Lower leg skin (tissue), 3 donors: ENCODE results near the gene LCMT1.

ENCODE experiments used
- POLR2A ChIP-seq, 2 donors: fragments of 450-650 bp; IDR thresholded peaks; one replicate each; pipeline ENCODE4 v1.6.1; 2016 to 2017; ENCODE audit warnings: antibody characterized with exemption in 2 of 2, mild to moderate bottlenecking in 1 of 2, moderate library complexity in 1 of 2
- TF ChIP-seq, protein P1 (sequence below), 3 donors: fragments of 450-650 bp; IDR thresholded peaks; one replicate each; pipeline ENCODE4 v1.5.1; 2016; ENCODE audit warnings: antibody characterized with exemption in 3 of 3, mild to moderate bottlenecking in 3 of 3, moderate library complexity in 2 of 3

DNA sequence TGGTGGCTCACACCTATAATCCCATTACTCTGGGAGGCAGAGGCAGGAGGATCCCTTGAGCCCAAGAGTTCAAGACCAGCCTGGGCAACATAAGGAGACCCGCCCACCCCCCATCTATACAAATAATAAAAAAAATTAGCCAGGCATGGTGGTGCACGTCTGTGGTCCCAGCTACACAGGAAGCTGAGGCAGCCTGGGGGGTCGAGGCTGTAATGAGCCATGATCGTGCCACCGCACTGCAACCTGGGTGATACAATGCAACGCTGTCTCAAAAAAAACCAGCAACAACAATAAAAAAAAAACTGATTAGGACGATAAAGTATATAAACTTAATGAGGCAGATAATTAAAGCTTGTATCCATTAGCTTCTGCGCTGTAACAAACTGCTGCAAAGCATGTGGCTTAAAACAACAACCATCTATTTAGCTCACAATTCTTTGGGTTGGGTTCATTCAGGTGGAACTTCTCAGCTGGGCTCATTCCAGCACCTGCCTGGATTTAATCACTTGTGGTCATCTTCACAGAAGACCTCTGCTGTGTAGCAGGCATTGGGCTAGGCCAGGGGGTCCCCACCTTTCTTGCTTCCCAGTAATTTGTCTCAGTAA lies 45.8 kb downstream of the LCMT1 start:
- TF ChIP-seq, protein P1, sequence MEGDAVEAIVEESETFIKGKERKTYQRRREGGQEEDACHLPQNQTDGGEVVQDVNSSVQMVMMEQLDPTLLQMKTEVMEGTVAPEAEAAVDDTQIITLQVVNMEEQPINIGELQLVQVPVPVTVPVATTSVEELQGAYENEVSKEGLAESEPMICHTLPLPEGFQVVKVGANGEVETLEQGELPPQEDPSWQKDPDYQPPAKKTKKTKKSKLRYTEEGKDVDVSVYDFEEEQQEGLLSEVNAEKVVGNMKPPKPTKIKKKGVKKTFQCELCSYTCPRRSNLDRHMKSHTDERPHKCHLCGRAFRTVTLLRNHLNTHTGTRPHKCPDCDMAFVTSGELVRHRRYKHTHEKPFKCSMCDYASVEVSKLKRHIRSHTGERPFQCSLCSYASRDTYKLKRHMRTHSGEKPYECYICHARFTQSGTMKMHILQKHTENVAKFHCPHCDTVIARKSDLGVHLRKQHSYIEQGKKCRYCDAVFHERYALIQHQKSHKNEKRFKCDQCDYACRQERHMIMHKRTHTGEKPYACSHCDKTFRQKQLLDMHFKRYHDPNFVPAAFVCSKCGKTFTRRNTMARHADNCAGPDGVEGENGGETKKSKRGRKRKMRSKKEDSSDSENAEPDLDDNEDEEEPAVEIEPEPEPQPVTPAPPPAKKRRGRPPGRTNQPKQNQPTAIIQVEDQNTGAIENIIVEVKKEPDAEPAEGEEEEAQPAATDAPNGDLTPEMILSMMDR (IDR thresholded peaks at IDR 0.05), result no peak
- no peak for TF ChIP-seq POLR2A (IDR thresholded peaks at IDR 0.05)
